ENCODE results near the gene HNRNPUL2.

HNRNPUL2 gene

DNA sequence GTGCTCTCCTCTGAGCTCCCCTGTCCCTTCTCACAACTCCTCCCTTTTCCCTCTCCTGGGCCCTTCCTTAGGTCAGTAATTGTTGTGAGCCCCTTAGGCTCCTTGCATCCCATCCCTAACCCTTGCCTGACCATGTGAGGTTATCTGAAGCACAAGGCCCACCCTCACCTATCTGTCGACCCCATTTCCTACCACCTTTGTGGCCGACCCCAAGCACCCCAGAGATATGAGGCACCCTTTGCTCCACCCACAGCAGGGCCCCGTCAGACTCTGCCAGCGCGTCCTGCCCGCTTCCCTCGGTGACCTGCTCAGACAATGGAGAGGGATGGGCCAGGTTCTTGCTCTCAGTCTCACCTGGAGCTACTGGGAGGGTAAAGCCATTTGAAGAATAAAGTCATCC, 18.5 kb downstream of the HNRNPUL2 start (continued):
- TF ChIP-seq, protein P1, sequence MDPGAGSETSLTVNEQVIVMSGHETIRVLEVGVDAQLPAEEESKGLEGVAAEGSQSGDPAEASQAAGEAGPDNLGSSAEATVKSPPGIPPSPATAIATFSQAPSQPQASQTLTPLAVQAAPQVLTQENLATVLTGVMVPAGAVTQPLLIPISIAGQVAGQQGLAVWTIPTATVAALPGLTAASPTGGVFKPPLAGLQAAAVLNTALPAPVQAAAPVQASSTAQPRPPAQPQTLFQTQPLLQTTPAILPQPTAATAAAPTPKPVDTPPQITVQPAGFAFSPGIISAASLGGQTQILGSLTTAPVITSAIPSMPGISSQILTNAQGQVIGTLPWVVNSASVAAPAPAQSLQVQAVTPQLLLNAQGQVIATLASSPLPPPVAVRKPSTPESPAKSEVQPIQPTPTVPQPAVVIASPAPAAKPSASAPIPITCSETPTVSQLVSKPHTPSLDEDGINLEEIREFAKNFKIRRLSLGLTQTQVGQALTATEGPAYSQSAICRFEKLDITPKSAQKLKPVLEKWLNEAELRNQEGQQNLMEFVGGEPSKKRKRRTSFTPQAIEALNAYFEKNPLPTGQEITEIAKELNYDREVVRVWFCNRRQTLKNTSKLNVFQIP (CRISPR knock-in tag; IDR thresholded peaks at IDR 0.05; ENCODE audit: borderline replicate concordance, low read depth): no peak

- TF ChIP-seq TOX (CRISPR knock-in tag; IDR thresholded peaks at IDR 0.05; ENCODE audit: borderline replicate concordance): no peak
- no peak for TF ChIP-seq CSRNP3 (CRISPR knock-in tag; IDR thresholded peaks at IDR 0.05)
- ATAC-seq: no peak
These were observed 18.9 kb downstream of the HNRNPUL2 start for GRCh38 chr11:62708392-62708791.

DNA sequence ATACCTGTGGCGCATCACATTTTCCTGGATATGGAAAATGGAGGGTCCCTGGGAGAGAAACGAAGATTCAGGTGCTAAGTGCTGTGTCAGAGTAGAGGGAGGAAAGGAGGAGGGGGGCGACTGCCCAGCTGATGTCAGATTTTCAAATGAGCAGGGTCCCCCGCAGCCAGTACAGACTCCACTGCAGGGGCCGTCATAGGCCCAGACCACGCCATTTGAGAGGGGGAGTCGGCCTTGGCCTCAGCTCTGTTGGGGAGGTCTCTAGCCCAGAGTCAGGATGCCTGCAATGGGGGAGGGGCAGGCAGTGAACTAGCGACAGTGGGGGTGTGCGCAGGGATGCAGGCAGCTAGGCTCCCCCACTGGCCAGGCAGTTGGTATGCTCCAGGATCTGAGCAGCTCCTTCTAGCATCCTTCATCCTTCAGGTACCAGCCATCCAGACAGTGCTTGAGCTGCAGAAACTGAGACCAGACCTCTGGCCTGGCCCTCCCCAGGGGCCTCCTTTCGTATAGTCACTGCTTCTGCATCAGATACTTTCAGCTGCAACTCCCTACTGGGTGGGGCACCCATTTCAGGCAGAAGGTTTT, 19.9 kb downstream of the HNRNPUL2 start, which contains the start of the genes BSCL2 and GNG3:
BSCL2 (minus strand) TSS at position 148 of the 585 bp plus-strand sequence. CDS start 229 bp downstream, outside the sequence.
GNG3 (plus strand) TSS at position 400 of the 585 bp plus-strand sequence. CDS start 620 bp downstream, outside the sequence.
- TF ChIP-seq ZC3H10 (CRISPR knock-in tag; IDR thresholded peaks at IDR 0.05) (no peak), ZFP30 (CRISPR knock-in tag; IDR thresholded peaks at IDR 0.05) (no peak), ISL1 (CRISPR knock-in tag; IDR thresholded peaks at IDR 0.05) (no peak), PPARA (CRISPR knock-in tag; IDR thresholded peaks at IDR 0.05; ENCODE audit: borderline replicate concordance) (no peak), TSHZ2 (CRISPR knock-in tag; IDR thresholded peaks at IDR 0.05) (no peak), GLIS3 (CRISPR knock-in tag; IDR thresholded peaks at IDR 0.05) (no peak), OSR1 (CRISPR knock-in tag; IDR thresholded peaks at IDR 0.05) (no peak), ZFP3 (CRISPR knock-in tag; IDR thresholded peaks at IDR 0.05) (no peak), SNAI2 (CRISPR knock-in tag; IDR thresholded peaks at IDR 0.05) (no peak), CREB5 (CRISPR knock-in tag; IDR thresholded peaks at IDR 0.05; ENCODE audit: low read depth) (no peak), BACH2 (CRISPR knock-in tag; IDR thresholded peaks at IDR 0.05; ENCODE audit: borderline replicate concordance) (no peak), ARNTL (CRISPR knock-in tag; IDR thresholded peaks at IDR 0.05; ENCODE audit: borderline replicate concordance, low read depth) (no peak), CSRNP3 (CRISPR knock-in tag; IDR thresholded peaks at IDR 0.05) (no peak)
- TF ChIP-seq, protein P1 (CRISPR knock-in tag; IDR thresholded peaks at IDR 0.05; ENCODE audit: borderline replicate concordance, low read depth): no peak
- TF ChIP-seq, protein P2, sequence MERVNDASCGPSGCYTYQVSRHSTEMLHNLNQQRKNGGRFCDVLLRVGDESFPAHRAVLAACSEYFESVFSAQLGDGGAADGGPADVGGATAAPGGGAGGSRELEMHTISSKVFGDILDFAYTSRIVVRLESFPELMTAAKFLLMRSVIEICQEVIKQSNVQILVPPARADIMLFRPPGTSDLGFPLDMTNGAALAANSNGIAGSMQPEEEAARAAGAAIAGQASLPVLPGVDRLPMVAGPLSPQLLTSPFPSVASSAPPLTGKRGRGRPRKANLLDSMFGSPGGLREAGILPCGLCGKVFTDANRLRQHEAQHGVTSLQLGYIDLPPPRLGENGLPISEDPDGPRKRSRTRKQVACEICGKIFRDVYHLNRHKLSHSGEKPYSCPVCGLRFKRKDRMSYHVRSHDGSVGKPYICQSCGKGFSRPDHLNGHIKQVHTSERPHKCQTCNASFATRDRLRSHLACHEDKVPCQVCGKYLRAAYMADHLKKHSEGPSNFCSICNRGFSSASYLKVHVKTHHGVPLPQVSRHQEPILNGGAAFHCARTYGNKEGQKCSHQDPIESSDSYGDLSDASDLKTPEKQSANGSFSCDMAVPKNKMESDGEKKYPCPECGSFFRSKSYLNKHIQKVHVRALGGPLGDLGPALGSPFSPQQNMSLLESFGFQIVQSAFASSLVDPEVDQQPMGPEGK (CRISPR knock-in tag; IDR thresholded peaks at IDR 0.05; ENCODE audit: borderline replicate concordance): no peak
- ATAC-seq: no peak

Measured in SK-N-SH treated with all-trans-retinoic acid at 6 μM for 48 hours (cell line).